A549 (cell line): ENCODE results near the gene MATR3.

ENCODE experiments used
- CBX2 ChIP-seq: fragments of 200-600 bp; sonication (generic); IDR thresholded peaks from 2 replicates; pipeline ENCODE4 v1.6.1; 2016; ENCODE audit warnings: low read depth, mild to moderate bottlenecking, borderline replicate concordance
- CEBPB ChIP-seq, 2 experiments: fragments of >200 bp in 1 of 2; sonication (Bioruptor Twin) in 1 of 2; formaldehyde crosslinking in 1 of 2; IDR thresholded peaks; 2 replicates each; pipeline ENCODE4 v1.6.1; 2012 to 2016
- CHD4 ChIP-seq: fragments of 200-600 bp; sonication (generic); IDR thresholded peaks from 2 replicates; pipeline ENCODE4 v1.6.1; 2016; ENCODE audit warnings: antibody characterized with exemption, mild to moderate bottlenecking, borderline replicate concordance
- MAFK ChIP-seq: fragments of 450-650 bp; IDR thresholded peaks from 2 replicates; pipeline ENCODE4 v1.6.1; 2014; ENCODE audit not compliant: partially characterized antibody
- POLR2A ChIP-seq: IDR thresholded peaks from 2 replicates; pipeline ENCODE4 v1.6.1; 2012; ENCODE audit warnings: mild to moderate bottlenecking, low read length
- RAD21 ChIP-seq, 2 experiments: fragments of >200 bp in 1 of 2; sonication (Bioruptor Twin) in 1 of 2; formaldehyde crosslinking in 1 of 2; IDR thresholded peaks in 1 of 2; conservative IDR thresholded peaks in 1 of 2; 2 replicates in 1 of 2; 3 replicates in 1 of 2; pipeline ENCODE4 v1.6.1; 2012 to 2018; ENCODE audit warnings: inconsistent platforms in 1 of 2
- SMC3 ChIP-seq: fragments of >200 bp; sonication (Bioruptor Twin); formaldehyde crosslinking; IDR thresholded peaks from 3 replicates; pipeline ENCODE4 v1.6.1; 2018; ENCODE audit warnings: inconsistent platforms
- SREBF2 ChIP-seq: fragments of 450-650 bp; IDR thresholded peaks from 2 replicates; pipeline ENCODE4 v1.6.1; 2014; ENCODE audit warnings: mild to moderate bottlenecking, moderate library complexity
- TF ChIP-seq, protein P1 (sequence below): fragments of >200 bp; sonication (Bioruptor Twin); formaldehyde crosslinking; IDR thresholded peaks from 3 replicates; pipeline ENCODE4 v1.5.1; 2016
- TF ChIP-seq, protein P2 (sequence below): IDR thresholded peaks from 2 replicates; pipeline ENCODE4 v1.6.1; 2012
- TF ChIP-seq, protein P3 (sequence below): fragments of 150-350 bp; IDR thresholded peaks from 2 replicates; pipeline ENCODE4 v1.6.1; 2014; ENCODE audit warnings: low read depth, mild to moderate bottlenecking, low read length
- TF ChIP-seq, protein P4 (sequence below): fragments of 250-450 bp; sonication (Bioruptor Pico); IDR thresholded peaks from 2 replicates; pipeline ENCODE4 v1.5.0; 2021; ENCODE audit warnings: mild to moderate bottlenecking, moderate library complexity, borderline replicate concordance

DNA sequence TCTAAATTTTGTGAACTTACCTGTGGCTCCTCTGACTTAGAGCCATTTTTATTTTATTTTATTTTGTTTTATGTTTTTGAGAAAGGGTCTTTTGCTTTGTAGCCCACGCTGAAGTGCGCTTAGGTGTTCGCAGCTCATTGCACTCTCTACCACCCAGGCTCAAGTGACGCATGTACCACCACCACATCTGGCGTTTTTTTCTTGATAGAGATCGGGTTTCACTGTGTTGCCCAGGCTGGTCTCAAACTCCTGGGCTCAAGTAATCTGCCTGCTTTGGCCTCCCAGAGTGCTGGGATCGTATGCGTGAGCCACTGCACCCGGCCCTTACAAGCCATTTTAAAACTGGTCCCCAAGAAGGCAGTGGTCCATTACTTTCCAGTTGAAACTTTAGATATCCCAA lies 18.5 kb downstream of the MATR3 start:
- TF ChIP-seq CEBPB (IDR thresholded peaks at IDR 0.05): no peak
- TF ChIP-seq, protein P1, sequence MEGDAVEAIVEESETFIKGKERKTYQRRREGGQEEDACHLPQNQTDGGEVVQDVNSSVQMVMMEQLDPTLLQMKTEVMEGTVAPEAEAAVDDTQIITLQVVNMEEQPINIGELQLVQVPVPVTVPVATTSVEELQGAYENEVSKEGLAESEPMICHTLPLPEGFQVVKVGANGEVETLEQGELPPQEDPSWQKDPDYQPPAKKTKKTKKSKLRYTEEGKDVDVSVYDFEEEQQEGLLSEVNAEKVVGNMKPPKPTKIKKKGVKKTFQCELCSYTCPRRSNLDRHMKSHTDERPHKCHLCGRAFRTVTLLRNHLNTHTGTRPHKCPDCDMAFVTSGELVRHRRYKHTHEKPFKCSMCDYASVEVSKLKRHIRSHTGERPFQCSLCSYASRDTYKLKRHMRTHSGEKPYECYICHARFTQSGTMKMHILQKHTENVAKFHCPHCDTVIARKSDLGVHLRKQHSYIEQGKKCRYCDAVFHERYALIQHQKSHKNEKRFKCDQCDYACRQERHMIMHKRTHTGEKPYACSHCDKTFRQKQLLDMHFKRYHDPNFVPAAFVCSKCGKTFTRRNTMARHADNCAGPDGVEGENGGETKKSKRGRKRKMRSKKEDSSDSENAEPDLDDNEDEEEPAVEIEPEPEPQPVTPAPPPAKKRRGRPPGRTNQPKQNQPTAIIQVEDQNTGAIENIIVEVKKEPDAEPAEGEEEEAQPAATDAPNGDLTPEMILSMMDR: no peak
- TF ChIP-seq SREBF2: no peak
- TF ChIP-seq, protein P2, sequence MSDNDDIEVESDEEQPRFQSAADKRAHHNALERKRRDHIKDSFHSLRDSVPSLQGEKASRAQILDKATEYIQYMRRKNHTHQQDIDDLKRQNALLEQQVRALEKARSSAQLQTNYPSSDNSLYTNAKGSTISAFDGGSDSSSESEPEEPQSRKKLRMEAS: no peak
- TF ChIP-seq CHD4: no peak
- TF ChIP-seq, protein P3, sequence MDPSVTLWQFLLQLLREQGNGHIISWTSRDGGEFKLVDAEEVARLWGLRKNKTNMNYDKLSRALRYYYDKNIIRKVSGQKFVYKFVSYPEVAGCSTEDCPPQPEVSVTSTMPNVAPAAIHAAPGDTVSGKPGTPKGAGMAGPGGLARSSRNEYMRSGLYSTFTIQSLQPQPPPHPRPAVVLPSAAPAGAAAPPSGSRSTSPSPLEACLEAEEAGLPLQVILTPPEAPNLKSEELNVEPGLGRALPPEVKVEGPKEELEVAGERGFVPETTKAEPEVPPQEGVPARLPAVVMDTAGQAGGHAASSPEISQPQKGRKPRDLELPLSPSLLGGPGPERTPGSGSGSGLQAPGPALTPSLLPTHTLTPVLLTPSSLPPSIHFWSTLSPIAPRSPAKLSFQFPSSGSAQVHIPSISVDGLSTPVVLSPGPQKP: no peak
- TF ChIP-seq SMC3: no peak
- TF ChIP-seq, protein P4, sequence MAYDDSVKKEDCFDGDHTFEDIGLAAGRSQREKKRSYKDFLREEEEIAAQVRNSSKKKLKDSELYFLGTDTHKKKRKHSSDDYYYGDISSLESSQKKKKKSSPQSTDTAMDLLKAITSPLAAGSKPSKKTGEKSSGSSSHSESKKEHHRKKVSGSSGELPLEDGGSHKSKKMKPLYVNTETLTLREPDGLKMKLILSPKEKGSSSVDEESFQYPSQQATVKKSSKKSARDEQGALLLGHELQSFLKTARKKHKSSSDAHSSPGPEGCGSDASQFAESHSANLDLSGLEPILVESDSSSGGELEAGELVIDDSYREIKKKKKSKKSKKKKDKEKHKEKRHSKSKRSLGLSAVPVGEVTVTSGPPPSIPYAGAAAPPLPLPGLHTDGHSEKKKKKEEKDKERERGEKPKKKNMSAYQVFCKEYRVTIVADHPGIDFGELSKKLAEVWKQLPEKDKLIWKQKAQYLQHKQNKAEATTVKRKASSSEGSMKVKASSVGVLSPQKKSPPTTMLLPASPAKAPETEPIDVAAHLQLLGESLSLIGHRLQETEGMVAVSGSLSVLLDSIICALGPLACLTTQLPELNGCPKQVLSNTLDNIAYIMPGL (CRISPR knock-in tag): no peak
- no peak for TF ChIP-seq MAFK
- no peak for TF ChIP-seq CBX2
- no peak for TF ChIP-seq POLR2A
- TF ChIP-seq RAD21 (conservative IDR thresholded peaks at IDR 0.05 in 1 of 2, IDR thresholded peaks at IDR 0.05 in 1 of 2): no peak
